ENCODE measurements around the gene TMEM183A. TPM values are rescaled to one million over a fixed set of nuclear protein-coding genes. Genes with fewer than 3 reads are reported as not detected.

The TMEM183A gene
- total and polyA plus RNA-seq, 9 of the 15 experiments (the other 6 are each of a cell fraction or from before 2014, with no cell fraction given) = 23.4 to 190 (median 124) TPM

- TF ChIP-seq ZNF609 (CRISPR knock-in tag; IDR thresholded peaks at IDR 0.05; ENCODE audit: borderline replicate concordance) = no peak
- TF ChIP-seq KLF13 (tag; IDR thresholded peaks at IDR 0.05; ENCODE audit: borderline replicate concordance, low read depth) = no peak
- no peak for TF ChIP-seq TAL1 (IDR thresholded peaks at IDR 0.05)
These were observed 52.9 kb downstream of the TMEM183A start (continued) for GRCh38 chr1:203060115-203060514.

GRCh38 chr1:203063287-203063686, 56.1 kb downstream of the TMEM183A start:
- Histone ChIP-seq H3K9me1 (ENCODE audit: control insufficient read depth, insufficient read depth, low read length) (no peaks in the 10 kb centered on the region), H3K79me2 (ENCODE audit: control insufficient read depth, insufficient read depth, low read length) (no peaks in the 10 kb centered on the region), H3K4me2 (ENCODE audit: insufficient read depth, low read length) (no peak overlapping the region), H4K20me1 (replicated peaks; ENCODE audit: control insufficient read depth, insufficient read depth, low read length) (peaks cover 12% of the 10 kb centered on the region; the same call in 1 of the 2 replicates), H3K9ac (ENCODE audit: insufficient read depth in 1 of 2, low read depth in 2 of 2, low read length in 2 of 2) (no peak overlapping the region), H3K4me3 (no peak overlapping the region), H3K9me3 (replicated peaks; ENCODE audit: control insufficient read depth, insufficient read depth, low read depth, low read length) (no peaks in the 10 kb centered on the region), H2AFZ (ENCODE audit: low read depth, low read length) (no peak overlapping the region), H3K36me3 (ENCODE audit: control insufficient read depth, insufficient read depth, low read length) (no peaks in the 10 kb centered on the region), H3K27ac (ENCODE audit: extremely low read depth, low read depth, low read length) (no peak overlapping the region), H3K4me1 (replicated peaks in 1 of 2; ENCODE audit: control insufficient read depth in 2 of 2, insufficient read depth in 2 of 2, low read length in 2 of 2) (no peaks in the 10 kb centered on the region), H3K27me3 (ENCODE audit: control insufficient read depth in 2 of 2, insufficient read depth in 2 of 2, low read length in 2 of 2) (peaks cover 47 to 95% of the 10 kb centered on the region in 2 experiments)
- ATAC-seq (no peak), DNase-seq (ENCODE audit: extremely low read depth in 1 of 4, low spot score in 3 of 4) (no peak), FAIRE-seq (no peak)
- no TSS peak for BruUV-seq (replicated peaks)
- POLR2A ChIA-PET = interaction anchor here (0.7 kb wide), 1 partner anchor 916 kb away, joined by 3 read pairs; no protein-coding TSS in a partner anchor
- CTCF ChIA-PET (ENCODE audit: low intra/inter-chr PET ratio) = no interaction called here
- 3% methylated on average over 8 of the region's 8 CpGs for WGBS (ENCODE audit: insufficient coverage, low coverage, missing lambda C conversion rate)
- in situ Hi-C loops (cut with MboI) = no loop called here
- intact Hi-C loops (cut with micrococcal nuclease) = no loop called here
- no peak for TF ChIP-seq ZBTB49 (CRISPR knock-in tag; IDR thresholded peaks at IDR 0.05; ENCODE audit: borderline replicate concordance)
- TF ChIP-seq MCM2 (IDR thresholded peaks at IDR 0.05; ENCODE audit: low read depth) = no peak
- no peak for TF ChIP-seq ZNF436 (CRISPR knock-in tag; IDR thresholded peaks at IDR 0.05)
- no peak for TF ChIP-seq PHF21A (IDR thresholded peaks at IDR 0.05; ENCODE audit: borderline replicate concordance, low read depth)
- no peak for TF ChIP-seq CREM (IDR thresholded peaks at IDR 0.05; ENCODE audit: low read depth)
- TF ChIP-seq BDP1 (IDR thresholded peaks at IDR 0.05; ENCODE audit: insufficient read depth, insufficient read length) = no peak
- TF ChIP-seq SRSF3 (IDR thresholded peaks at IDR 0.05; ENCODE audit: insufficient read depth, low read length) = no peak
- TF ChIP-seq ETS2 (tag; IDR thresholded peaks at IDR 0.05; ENCODE audit: borderline replicate concordance, poor library complexity, severe bottlenecking) = no peak
- no peak for TF ChIP-seq RFX7 (CRISPR knock-in tag; IDR thresholded peaks at IDR 0.05)
- no peak for TF ChIP-seq ZNF668 (CRISPR knock-in tag; IDR thresholded peaks at IDR 0.05)
- TF ChIP-seq, protein P1, sequence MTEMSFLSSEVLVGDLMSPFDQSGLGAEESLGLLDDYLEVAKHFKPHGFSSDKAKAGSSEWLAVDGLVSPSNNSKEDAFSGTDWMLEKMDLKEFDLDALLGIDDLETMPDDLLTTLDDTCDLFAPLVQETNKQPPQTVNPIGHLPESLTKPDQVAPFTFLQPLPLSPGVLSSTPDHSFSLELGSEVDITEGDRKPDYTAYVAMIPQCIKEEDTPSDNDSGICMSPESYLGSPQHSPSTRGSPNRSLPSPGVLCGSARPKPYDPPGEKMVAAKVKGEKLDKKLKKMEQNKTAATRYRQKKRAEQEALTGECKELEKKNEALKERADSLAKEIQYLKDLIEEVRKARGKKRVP (CRISPR knock-in tag; IDR thresholded peaks at IDR 0.05) = no peak
